ENCODE results near the gene UBXN6. TPM values are rescaled to one million over a fixed set of nuclear protein-coding genes. Genes with fewer than 3 reads are reported as not detected.

Gene UBXN6, protein sequence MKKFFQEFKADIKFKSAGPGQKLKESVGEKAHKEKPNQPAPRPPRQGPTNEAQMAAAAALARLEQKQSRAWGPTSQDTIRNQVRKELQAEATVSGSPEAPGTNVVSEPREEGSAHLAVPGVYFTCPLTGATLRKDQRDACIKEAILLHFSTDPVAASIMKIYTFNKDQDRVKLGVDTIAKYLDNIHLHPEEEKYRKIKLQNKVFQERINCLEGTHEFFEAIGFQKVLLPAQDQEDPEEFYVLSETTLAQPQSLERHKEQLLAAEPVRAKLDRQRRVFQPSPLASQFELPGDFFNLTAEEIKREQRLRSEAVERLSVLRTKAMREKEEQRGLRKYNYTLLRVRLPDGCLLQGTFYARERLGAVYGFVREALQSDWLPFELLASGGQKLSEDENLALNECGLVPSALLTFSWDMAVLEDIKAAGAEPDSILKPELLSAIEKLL
- polyA plus RNA-seq (2012; ENCODE audit: insufficient read length, low read depth): 152 TPM

DNA sequence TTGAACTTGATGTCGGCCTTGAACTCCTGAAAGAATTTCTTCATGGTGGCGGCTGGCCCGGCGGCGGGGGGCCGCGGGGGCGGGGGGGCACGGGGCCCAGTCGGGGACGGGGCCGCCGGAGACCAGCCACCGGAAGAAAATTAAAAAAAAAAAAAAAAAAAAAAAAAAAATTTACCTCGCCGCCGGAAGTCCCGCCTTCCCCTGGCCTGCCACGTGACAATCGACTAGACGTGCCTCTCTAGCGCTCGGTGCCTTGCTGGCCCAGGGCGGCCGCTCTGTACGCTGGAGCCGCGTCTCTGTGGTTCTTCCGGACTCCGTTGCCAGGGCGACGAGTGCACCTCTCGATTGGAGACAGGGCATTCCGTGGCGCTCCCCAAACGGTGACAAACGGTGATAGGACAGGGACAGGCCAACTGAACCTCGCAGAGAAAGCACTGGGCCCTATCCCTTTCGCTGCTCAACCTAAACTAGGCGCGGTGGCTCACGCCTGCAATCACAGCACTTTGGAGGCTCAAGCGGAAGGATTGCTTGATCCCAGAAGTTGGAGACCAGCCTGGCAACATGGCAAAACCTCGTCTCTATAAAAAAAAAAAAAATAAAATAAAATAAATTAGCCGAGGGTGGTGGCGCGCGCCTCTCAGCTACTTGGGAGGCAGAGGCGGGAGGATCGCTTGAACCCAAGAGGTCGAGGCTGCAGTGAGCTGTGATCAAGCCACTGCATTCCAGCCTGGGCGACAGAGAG, at the start of gene UBXN6:
TSS of gene UBXN6 (minus strand) at position 141 of the 742 bp plus-strand sequence. CDS start at position 44, 97 bp downstream.
- TF ChIP-seq FOXP2 (optimal IDR thresholded peaks at IDR 0.05; ENCODE audit: borderline replicate concordance, extremely low read depth, extremely low read length, insufficient read depth): peak; percentile 82
- TF ChIP-seq SIN3A (IDR thresholded peaks at IDR 0.05; ENCODE audit: borderline replicate concordance, insufficient read depth, low read length): peak; percentile 84; the same call in 1 of the 2 replicates
- peak; percentile 71; the same call in 1 of the 2 replicates for TF ChIP-seq TAF1 (IDR thresholded peaks at IDR 0.05; ENCODE audit: borderline replicate concordance, insufficient read depth, low read length)
- TF ChIP-seq, protein P1, sequence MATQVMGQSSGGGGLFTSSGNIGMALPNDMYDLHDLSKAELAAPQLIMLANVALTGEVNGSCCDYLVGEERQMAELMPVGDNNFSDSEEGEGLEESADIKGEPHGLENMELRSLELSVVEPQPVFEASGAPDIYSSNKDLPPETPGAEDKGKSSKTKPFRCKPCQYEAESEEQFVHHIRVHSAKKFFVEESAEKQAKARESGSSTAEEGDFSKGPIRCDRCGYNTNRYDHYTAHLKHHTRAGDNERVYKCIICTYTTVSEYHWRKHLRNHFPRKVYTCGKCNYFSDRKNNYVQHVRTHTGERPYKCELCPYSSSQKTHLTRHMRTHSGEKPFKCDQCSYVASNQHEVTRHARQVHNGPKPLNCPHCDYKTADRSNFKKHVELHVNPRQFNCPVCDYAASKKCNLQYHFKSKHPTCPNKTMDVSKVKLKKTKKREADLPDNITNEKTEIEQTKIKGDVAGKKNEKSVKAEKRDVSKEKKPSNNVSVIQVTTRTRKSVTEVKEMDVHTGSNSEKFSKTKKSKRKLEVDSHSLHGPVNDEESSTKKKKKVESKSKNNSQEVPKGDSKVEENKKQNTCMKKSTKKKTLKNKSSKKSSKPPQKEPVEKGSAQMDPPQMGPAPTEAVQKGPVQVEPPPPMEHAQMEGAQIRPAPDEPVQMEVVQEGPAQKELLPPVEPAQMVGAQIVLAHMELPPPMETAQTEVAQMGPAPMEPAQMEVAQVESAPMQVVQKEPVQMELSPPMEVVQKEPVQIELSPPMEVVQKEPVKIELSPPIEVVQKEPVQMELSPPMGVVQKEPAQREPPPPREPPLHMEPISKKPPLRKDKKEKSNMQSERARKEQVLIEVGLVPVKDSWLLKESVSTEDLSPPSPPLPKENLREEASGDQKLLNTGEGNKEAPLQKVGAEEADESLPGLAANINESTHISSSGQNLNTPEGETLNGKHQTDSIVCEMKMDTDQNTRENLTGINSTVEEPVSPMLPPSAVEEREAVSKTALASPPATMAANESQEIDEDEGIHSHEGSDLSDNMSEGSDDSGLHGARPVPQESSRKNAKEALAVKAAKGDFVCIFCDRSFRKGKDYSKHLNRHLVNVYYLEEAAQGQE (IDR thresholded peaks at IDR 0.05; ENCODE audit: insufficient read depth in 1 of 2, low read depth in 2 of 2, low read length in 2 of 2): no peak

DNA sequence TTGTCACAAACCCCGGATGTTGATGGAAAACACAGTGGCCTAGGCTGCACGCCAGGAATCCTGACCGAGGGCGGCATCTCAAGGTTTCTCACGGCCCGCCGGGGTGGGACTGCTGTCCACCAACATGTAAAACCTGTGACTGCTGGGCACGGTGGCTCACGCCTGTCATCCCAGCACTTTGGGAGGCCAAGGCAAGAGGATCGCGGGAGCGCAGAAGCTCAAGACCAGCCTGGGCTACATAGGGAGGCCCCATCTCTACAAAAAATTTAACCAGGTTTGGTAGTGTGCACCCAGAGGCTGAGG, 49.5 kb upstream of the UBXN6 start:
- TF ChIP-seq TAF1 (IDR thresholded peaks at IDR 0.05; ENCODE audit: borderline replicate concordance, insufficient read depth, low read length): no peak
- no peak for TF ChIP-seq SIN3A (IDR thresholded peaks at IDR 0.05; ENCODE audit: borderline replicate concordance, insufficient read depth, low read length)
- TF ChIP-seq POLR2AphosphoS5 (IDR thresholded peaks at IDR 0.05; ENCODE audit: low read depth, low read length): no peak
- TF ChIP-seq FOXP2 (optimal IDR thresholded peaks at IDR 0.05; ENCODE audit: borderline replicate concordance, extremely low read depth, extremely low read length, insufficient read depth): no peak
- TF ChIP-seq, protein P1 (IDR thresholded peaks at IDR 0.05; ENCODE audit: insufficient read depth in 1 of 2, low read depth in 2 of 2, low read length in 2 of 2): no peak

DNA sequence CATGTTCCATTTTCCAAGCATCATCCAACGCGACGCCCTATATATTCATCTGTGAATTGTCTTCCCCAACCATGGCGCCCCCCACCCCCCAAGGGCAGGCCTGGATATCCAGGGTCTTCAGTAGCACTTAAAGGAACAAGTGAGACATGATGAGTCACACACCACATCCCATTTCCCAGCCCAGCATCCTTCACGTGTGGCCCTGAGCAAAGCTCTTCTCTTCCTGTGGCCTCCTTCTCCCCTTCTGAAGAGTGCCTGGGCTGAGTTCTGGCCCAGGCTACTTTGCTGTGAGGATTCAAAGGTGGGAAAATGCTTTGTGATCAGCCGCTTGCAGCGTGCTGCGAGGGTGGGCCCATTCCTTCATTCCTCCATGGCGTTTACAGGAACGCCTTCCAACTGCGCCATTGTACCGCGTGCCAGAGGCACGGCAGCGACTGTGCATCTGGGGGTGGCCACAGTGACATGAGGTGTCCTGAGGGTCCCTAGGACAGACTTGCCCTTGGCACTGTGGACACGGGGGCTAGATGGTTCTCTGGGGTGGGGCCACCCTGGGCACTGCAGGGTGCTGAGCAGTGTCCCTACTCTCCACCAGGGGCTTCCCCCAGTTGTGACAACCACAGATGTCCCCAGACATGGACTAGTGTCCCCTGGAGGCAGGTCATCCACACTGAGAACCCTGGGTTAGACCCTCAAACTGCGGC, 49.0 kb upstream of the UBXN6 start:
- TF ChIP-seq FOXP2 (optimal IDR thresholded peaks at IDR 0.05; ENCODE audit: borderline replicate concordance, extremely low read depth, extremely low read length, insufficient read depth) (no peak), SIN3A (IDR thresholded peaks at IDR 0.05; ENCODE audit: borderline replicate concordance, insufficient read depth, low read length) (no peak), TAF1 (IDR thresholded peaks at IDR 0.05; ENCODE audit: borderline replicate concordance, insufficient read depth, low read length) (no peak), POLR2AphosphoS5 (IDR thresholded peaks at IDR 0.05; ENCODE audit: low read depth, low read length) (no peak)
- TF ChIP-seq, protein P1 (IDR thresholded peaks at IDR 0.05; ENCODE audit: insufficient read depth in 1 of 2, low read depth in 2 of 2, low read length in 2 of 2): no peak

DNA sequence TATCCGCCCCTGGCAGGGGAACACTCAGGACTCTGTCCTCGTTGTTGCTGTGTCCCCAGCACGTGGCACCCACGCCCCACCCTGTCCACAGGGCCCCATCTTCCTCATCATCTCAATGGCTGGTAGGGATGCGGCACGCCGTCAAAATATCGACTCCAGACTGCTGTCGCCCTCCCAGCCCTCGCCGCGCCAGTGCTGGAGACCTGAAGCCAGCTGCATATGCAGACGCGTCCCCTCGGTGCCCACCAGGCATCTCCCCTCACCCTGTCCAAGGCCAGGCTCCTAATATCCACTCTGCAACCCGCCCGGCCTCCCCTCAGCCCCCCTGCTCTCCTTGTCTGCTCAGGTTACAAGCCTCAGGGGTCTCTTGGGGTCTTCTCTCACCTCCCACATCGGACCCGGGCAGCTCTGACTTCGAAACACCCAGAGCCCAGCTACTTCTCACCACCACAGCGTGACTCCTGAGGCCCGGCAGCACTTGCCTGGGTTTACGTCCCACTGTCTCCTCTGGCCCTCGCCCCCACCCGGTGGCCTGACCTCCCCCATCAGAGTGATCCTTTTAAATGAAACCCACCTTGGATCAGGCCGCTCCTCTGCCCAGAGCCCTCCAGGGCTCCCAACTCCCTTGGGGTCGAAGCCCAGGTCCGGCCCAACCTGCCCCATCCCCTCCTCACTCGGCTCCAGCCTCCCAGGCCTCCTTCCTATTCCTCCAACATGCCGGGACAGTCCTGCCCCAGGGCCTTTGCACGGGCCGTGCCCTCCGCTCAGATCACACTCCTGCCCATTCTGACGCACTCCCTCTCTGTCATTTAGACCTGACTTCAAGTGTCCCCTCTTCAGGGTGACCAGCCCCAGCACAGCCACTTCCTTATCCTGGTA, 48.2 kb upstream of the UBXN6 start:
- TF ChIP-seq POLR2AphosphoS5 (IDR thresholded peaks at IDR 0.05; ENCODE audit: low read depth, low read length): no peak
- TF ChIP-seq, protein P1 (IDR thresholded peaks at IDR 0.05; ENCODE audit: insufficient read depth in 1 of 2, low read depth in 2 of 2, low read length in 2 of 2): no peak
- no peak for TF ChIP-seq FOXP2 (optimal IDR thresholded peaks at IDR 0.05; ENCODE audit: borderline replicate concordance, extremely low read depth, extremely low read length, insufficient read depth)
- no peak for TF ChIP-seq SIN3A (IDR thresholded peaks at IDR 0.05; ENCODE audit: borderline replicate concordance, insufficient read depth, low read length)
- TF ChIP-seq TAF1 (IDR thresholded peaks at IDR 0.05; ENCODE audit: borderline replicate concordance, insufficient read depth, low read length): no peak
